GM18505 (cell line): Measurements from ENCODE around the gene HOXD4.

ENCODE experiments used
- ATAC-seq: cut with Tn5 transposase; IDR thresholded peaks from one replicate; pipeline ENCODE4 v1.9.1; 2021; ENCODE audit not compliant: unreplicated experiment
- POLR2A ChIP-seq: IDR thresholded peaks from 4 replicates; pipeline ENCODE4 v1.6.1; 2011; ENCODE audit warnings: borderline replicate concordance; ENCODE audit not compliant: insufficient read depth, insufficient read length; ENCODE audit errors: extremely low read depth

The HOXD4 gene

DNA sequence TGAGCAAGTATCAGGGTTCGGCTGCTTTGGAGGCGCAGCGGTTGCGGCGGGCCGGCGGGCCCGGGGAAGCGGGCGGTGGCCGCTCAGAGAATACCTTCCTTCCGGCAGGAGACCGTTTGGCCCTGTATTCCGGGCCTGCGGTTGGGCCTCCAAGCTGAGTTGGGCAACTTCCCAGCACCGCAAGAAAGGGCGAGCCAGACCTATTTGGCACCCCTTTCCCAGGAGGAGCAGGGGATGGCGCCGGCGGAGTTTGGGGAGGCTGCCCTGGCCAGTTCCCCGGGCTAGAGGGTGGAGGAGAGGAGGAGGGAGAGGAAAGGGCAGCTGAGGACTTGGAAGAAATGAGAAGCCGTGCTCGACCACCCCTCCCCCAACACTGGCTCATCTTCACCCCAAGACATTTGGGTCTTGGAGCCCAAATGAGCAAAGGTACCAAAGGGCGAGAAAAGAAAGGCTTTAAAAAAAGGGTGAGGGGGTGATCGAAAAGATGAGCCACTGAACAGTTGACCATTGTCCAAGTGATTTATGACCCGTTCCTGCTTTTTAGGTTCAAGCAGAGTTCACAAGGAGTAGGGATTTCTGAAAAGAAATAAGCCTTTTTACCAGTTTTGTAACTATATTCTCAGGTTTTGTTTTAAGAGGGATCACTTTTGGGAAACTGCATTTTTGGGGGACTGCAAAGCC lies 14.2 kb downstream of the HOXD4 start:
- no peak for TF ChIP-seq POLR2A
- ATAC-seq, result no peak

DNA sequence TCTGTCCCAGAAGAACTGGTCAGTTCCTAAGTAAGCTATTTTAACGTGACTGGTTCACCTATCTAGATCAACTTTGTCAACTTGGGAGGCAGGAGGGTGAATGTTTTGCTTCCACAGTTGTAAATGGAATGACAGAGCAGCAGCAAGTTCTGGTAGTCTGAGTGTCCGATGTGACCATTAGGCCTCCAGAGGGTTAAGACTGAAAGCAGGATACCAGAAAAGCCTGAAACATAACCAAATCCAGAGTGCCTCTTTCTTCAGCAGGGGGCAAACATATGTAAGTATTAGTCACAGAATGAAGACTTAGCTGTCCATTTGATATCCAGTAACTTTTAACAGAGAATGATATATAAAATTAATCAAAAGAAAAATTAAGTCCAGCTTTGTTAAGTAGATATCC lies 14.9 kb downstream of the HOXD4 start:
- TF ChIP-seq POLR2A, result no peak
- no peak for ATAC-seq

DNA sequence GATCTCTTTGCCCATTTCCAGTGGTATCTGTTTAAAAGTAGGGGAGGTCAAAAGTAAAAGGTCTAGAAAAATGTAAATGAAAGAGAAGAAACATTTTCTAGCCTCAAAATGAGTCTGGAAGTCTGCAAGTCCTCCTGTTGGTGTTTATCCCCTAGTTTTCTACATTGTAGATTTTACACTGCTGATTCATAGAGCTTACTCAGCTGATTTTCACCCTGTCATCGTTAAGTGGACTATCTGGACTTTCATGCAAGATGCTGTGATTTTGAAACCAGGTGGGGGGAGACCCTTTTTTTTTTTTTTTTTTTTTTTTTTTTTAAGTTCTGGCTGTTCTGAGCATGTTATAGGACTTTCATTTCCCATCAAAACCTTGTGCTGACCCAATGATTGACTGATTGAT lies 16.0 kb downstream of the HOXD4 start:
- no peak for ATAC-seq
- no peak for TF ChIP-seq POLR2A

DNA sequence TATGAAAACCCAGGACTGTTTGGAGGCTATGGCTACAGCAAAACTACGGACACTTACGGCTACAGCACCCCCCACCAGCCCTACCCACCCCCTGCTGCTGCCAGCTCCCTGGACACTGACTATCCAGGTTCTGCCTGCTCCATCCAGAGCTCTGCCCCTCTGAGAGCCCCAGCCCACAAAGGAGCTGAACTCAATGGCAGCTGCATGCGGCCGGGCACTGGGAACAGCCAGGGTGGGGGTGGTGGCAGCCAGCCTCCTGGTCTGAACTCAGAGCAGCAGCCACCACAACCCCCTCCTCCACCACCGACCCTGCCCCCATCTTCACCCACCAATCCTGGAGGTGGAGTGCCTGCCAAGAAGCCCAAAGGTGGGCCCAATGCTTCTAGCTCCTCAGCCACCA lies 17.8 kb downstream of the HOXD4 start:
- ATAC-seq, result no peak
- TF ChIP-seq POLR2A, result no peak

DNA sequence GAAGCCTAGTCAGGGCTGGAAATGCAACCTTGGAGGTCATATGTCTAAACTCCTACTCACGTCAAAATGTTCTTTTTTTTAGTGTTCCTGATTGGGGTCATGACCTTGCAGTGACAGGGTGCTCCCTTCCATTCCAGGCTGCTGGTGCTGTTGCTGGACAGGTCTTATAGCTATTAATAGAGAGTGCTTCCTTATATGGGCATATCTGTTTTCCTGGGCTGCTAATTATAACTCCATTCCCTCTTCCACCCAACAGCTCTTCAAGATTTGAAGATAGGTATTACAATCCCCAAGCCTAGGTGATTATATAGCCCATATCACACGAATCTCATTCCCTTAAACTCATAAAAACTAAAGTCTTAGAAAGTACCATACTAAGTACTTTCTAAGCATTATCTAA lies 18.4 kb downstream of the HOXD4 start:
- no peak for TF ChIP-seq POLR2A
- ATAC-seq, result no peak

DNA sequence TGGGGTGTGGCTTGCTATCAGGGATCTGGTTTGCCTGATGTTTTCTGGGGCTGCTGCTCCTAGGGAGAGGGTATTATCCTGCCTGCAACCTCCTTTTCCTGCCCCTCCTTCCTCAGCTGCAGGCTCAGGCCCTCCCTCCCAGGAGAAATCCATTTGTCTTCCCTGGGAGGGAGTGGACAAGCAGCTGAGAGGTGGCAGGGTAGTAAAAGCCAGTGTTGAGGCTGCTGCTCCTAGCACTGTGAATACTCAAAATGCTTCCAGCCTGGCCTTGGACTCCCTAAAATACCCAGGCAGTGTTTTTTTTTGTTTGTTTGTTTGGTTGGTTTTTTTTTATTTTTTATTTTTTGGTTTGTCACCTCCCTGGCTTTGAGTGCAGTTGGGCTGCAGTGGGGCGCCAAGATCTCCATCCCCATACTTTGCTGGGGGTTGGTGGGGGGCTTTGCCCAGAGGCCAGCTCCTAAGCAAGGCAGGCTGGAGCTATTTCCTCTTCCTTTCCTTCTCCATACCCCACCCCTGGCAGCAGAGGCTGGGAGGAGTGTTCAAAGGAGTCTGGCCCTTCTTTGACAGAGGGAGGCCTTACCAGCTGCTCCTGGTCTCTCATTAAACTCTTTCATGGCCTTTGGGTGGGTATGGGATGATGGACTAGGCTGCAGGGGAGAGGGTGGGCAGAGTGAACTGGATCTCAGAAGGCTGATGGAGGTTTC lies 19.4 kb downstream of the HOXD4 start:
- TF ChIP-seq POLR2A, result no peak
- no peak for ATAC-seq

DNA sequence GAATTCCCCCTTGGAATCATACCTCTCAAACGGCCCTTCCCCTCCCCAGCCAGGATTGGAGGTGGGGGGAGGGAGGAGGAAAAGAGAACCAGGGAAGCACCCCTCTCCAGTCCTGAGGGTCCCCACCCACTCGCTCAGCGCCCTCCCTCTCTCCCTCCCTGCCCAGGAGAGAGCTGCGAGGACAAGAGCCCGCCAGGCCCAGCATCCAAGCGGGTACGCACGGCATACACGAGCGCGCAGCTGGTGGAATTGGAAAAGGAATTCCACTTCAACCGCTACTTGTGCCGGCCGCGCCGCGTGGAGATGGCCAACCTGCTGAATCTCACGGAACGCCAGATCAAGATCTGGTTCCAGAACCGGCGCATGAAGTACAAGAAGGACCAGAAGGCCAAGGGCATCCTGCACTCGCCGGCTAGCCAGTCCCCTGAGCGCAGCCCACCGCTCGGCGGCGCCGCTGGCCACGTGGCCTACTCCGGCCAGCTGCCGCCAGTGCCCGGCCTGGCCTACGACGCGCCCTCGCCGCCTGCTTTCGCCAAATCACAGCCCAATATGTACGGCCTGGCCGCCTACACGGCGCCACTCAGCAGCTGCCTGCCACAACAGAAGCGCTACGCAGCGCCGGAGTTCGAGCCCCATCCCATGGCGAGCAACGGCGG lies 20.1 kb downstream of the HOXD4 start:
- ATAC-seq, result no peak
- no peak for TF ChIP-seq POLR2A

DNA sequence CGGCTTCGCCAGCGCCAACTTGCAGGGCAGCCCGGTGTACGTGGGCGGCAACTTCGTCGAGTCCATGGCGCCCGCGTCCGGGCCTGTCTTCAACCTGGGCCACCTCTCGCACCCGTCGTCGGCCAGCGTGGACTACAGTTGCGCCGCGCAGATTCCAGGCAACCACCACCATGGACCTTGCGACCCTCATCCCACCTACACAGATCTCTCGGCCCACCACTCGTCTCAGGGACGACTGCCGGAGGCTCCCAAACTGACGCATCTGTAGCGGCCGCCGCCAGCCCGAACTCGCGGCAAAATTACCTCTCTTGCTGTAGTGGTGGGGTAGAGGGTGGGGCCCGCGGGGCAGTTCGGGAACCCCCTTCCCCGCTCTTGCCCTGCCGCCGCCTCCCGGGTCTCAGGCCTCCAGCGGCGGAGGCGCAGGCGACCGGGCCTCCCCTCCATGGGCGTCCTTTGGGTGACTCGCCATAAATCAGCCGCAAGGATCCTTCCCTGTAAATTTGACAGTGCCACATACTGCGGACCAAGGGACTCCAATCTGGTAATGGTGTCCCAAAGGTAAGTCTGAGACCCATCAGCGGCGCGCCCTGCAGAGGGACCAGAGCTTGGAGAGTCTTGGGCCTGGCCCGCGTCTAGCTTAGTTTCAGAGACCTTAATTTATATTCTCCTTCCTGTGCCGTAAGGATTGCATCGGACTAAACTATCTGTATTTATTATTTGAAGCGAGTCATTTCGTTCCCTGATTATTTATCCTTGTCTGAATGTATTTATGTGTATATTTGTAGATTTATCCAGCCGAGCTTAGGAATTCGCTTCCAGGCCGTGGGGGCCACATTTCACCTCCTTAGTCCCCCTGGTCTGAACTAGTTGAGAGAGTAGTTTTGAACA lies 20.9 kb downstream of the HOXD4 start:
- TF ChIP-seq POLR2A, result no peak
- no peak for ATAC-seq

DNA sequence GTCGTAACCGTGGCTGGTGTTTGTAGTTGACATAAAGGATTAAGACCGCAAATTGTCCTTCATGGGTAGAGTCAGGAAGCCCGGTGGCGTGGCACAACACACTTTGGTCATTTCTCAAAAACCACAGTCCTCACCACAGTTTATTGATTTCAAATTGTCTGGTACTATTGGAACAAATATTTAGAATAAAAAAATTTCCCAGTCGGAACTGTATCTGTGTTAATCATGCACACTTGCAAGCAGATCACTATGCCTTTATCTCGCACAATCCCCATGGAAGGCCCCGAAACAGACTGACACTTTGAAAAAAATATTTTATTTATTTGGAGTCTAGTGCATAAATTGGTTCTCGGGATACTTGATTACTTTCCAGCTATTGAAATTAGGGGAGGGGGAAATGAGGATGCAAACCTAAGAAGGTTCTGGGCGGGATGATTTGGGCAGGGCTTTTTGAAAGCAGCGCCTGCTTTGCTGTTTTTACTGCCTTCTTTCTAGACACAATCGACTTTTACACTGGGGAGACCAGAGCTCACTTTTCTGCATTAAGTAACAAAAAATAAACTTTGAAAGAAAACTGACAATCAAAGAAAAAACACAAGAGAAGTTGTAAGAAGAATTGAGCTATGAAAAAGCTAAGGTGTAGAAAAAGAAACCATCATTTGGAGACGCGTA lies 21.7 kb downstream of the HOXD4 start:
- TF ChIP-seq POLR2A, result no peak
- ATAC-seq, result no peak

DNA sequence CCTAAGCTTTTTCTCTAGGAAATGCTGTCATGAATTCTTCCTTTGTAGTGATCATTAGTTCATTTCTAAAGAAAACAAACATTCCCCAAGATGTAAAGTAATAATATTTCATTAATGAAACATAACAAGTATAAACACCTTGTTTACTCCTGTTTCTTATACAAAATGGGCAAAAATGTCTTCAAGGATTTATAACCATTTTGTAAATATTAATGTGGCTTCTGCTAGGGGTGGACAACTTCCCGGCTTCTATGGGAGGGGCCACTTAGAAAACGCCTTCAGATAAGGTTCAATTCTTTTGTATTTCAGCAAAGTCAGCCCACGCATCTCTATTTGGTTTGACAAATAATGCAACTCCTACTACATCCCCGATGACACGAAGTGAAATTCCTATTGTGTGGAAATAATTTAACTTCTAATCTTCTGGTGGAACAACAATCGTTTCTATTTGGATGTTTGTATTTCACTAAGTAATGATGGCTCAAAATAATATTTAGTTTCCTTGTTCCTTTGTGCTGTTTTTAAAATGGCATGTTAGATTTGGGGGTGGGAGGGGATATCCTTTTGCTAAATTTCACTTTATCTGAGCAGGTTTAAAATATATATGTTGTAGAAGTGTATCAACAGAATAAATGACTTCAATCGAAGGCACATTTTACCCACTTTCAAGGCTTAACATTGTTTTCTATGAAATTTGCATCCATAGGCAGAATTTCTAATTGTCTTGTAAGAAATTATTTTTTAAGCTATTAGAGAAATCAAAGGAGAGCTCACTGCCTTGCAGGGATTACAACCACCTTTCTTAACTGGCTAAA lies 22.4 kb downstream of the HOXD4 start:
- no peak for TF ChIP-seq POLR2A
- ATAC-seq, result no peak

DNA sequence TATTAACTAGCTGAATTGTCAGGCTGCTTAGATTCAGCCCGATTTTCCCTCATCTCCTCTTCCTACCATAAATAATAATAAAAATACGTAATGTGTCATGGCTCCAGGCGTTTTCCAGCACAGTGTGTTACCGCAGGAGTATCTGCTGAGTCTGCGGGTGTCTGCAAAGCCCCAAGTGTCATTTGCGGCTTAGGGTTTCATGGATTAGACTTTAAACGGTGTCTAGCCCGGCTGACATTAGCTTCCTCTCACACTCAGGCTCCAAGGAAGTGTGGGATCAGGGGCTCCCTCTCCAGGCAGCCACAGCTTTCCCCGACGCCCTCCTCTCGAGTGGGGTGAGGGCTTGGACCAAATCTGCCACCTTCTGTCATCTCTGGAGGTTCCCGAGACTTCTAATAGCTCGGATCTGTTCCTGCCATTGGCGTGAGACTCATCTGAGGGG lies 23.1 kb downstream of the HOXD4 start:
- no peak for ATAC-seq
- no peak for TF ChIP-seq POLR2A
